Pancreas (tissue), 10 donors: ENCODE measurements around the gene PXDC1. TPM values are rescaled to one million over a fixed set of nuclear protein-coding genes. Genes with fewer than 3 reads are reported as not detected.

Experiments used
- ATAC-seq, 4 donors: fragments of 200-7000 bp; cut with Tn5 transposase; one replicate each; pipeline versions ENCODE4 v1.8.0 to v1.9.1; 2020; ENCODE audit warnings: mild to moderate bottlenecking in 4 of 4, moderate library complexity in 4 of 4
- DNase-seq, 6 donors: peaks; one replicate each; pipeline ENCODE4 v3.0.0-alpha.2; 2020
- FAIRE-seq: peaks from 2 replicates; lab custom pipeline; 2012; peaks lifted over from hg19 to GRCh38; lab: Jason Lieb, UNC
- H3K27ac ChIP-seq, 4 donors: fragments of 200-600 bp; sonication (generic); 1 replicate in 3 of 4; 2 replicates in 1 of 4; pipeline versions ENCODE4 v1.5.0 to v1.8.0; 2020
- H3K27me3 ChIP-seq, 4 donors: fragments of 200-600 bp; one replicate each; pipeline ENCODE4 v1.8.0; 2021
- H3K36me3 ChIP-seq, 3 donors: fragments of 200-600 bp; sonication (generic) in 1 of 3; one replicate each; pipeline versions ENCODE4 v1.5.0 to v1.8.0; 2020 to 2021
- H3K4me1 ChIP-seq, 3 donors: fragments of 200-600 bp; one replicate each; pipeline ENCODE4 v1.8.0; 2021
- H3K4me3 ChIP-seq, 4 donors: fragments of 200-600 bp; sonication (generic) in 2 of 4; one replicate each; pipeline versions ENCODE4 v1.5.0 to v1.8.0; 2020 to 2021
- H3K9me3 ChIP-seq, 4 donors: fragments of 200-600 bp; one replicate each; pipeline ENCODE4 v1.8.0; 2021
- WGBS, 2 donors: extraction: QIAGEN DNeasy Blood & Tissue Kit; methylation state at CpG; one replicate each; pipeline ENCODE4 v1.1.7; 2013; 5-methylcytosine and 5-hydroxymethylcytosine counted together
- intact Hi-C, 3 donors: fragments of 100-400 bp; cut with DNase I; formaldehyde crosslinking; loops; one replicate each; pipeline versions ENCODE4 v1.11.1 to v1.14.2; 2022
- polyA plus RNA-seq, 2 donors: library from polyadenylated mRNA; stranded (reverse); fragments of 200-250 nt; gene quantifications; one replicate each; pipeline ENCODE4 v1.2.3, GENCODE V29; 2013
- total RNA-seq, 6 donors: library from RNA; stranded (reverse); fragmentation: NEBNext Ultra II Directional in 4 of 6; extraction: Animal tissue kit (Norgen Biotek cat#: 25700) in 4 of 6; gene quantifications; one replicate each; pipeline versions ENCODE4 v1.2.1 to v1.2.4, GENCODE V29; 2021 to 2023
- TF ChIP-seq, protein P1 (sequence below), 4 donors: fragments of 200-600 bp; sonication (generic) in 3 of 4; IDR thresholded peaks; one replicate each; pipeline versions ENCODE4 v1.5.0 to v1.8.0; 2021; ENCODE audit warnings: antibody characterized with exemption in 4 of 4
- donor health status: healthy with polysubstance abuse.
- donor health status: DM: no; HTN: no; CAD: no; lungs with moderate emphysema.
- donor health status: DM: no; HTN: no; CAD: no.
- donor health status: control.
- donor health status: control.
- donor health status: Bipolar disorder and iron deficiency.
- donor health status: DM: yes; HTN: yes; CAD: no.
- donor health status: DM: no; HTN: no; CAD: no.
- donor health status: DM: no; HTN: no; CAD: no.
- donor health status: DM: yes; HTN: yes; CAD: no.

Gene PXDC1
- total and polyA plus RNA-seq, 8 donors: 5.2 to 19.7 (median 11.1) TPM

DNA sequence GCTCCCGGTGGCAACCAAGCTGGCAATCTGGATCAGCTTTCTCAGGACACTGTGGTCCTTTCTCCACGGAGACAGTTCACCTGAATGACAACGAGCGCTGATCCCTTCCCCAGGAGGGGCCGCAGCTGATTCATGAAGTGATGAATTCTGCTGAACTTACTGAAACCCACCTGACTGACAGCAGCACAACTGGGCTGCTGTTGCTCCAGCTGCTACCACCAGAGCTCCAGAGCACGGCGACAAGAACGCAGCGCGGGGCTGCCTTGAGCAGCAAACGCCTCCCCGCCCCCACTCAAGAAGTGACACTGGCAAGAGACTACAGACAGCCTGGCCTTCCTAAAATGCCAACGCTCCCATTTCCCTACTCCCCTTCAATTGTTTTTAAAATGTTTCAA lies 10.0 kb downstream of the PXDC1 start:
- Histone ChIP-seq H3K27ac (no peak overlapping the region), H3K27me3 (no peaks in the 10 kb centered on the region), H3K4me1 (peaks cover 0 to 5% (median 0%) of the 10 kb centered on the region in 3 donors), H3K36me3 (peaks cover 0 to 9% (median under 1%) of the 10 kb centered on the region in 3 donors), H3K4me3 (no peak overlapping the region), H3K9me3 (no peaks in the 10 kb centered on the region)
- DNase-seq (peak in 1 of 6 donors; percentile 44), ATAC-seq (no peak), FAIRE-seq (no peak)
- 82 to 84% methylated on average over 13 of the region's 13 CpGs for WGBS, 2 donors
- intact Hi-C loops: loop anchor here (5.0 to 10.0 kb wide), 6 partner anchors 143 to 263 kb away; no protein-coding TSS in a partner anchor
- TF ChIP-seq, protein P1, sequence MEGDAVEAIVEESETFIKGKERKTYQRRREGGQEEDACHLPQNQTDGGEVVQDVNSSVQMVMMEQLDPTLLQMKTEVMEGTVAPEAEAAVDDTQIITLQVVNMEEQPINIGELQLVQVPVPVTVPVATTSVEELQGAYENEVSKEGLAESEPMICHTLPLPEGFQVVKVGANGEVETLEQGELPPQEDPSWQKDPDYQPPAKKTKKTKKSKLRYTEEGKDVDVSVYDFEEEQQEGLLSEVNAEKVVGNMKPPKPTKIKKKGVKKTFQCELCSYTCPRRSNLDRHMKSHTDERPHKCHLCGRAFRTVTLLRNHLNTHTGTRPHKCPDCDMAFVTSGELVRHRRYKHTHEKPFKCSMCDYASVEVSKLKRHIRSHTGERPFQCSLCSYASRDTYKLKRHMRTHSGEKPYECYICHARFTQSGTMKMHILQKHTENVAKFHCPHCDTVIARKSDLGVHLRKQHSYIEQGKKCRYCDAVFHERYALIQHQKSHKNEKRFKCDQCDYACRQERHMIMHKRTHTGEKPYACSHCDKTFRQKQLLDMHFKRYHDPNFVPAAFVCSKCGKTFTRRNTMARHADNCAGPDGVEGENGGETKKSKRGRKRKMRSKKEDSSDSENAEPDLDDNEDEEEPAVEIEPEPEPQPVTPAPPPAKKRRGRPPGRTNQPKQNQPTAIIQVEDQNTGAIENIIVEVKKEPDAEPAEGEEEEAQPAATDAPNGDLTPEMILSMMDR (IDR thresholded peaks at IDR 0.05): no peak

DNA sequence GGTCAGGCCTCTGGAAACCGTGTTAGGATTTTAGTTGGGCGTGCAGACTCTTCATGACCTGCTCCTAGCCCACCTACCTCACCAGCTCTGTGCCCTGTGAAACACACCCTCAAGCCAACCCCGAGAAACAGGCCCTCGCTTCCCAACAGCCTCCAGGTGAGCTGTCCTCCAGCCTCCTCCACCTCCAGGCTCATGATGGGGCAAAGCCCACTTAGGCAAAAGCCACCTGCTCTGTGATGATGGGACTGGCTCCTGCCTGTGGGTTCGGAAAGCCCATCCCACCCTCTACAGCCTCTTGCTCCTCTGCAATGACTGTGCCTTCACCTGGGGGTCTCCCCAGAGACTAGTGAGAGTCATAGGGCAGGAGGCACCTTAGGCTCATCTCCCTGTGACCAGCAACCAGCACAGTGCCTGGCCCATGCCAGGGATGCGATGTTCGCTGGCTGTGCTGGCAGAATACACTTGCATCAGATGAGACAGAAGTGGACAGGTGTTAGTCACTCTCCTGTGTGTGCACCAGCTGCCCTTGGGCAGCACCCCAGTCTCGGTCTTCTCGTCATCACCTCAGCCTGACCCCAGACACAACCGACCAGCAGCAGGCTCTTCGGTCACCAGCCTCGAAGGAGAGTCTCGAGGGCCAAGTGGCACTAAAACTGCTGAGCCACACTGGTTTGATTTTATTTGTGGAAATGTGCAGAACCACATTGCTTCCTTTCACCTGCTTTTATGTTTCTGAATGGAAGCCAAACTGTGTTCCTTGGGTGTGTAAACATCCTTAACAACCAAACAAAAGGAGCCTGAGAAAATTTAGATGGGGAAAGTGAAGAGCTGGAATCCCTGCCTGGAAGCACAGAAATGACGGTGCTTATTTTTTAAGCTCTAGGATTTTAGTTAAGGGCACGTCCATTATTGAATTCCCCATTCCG lies 10.7 kb downstream of the PXDC1 start:
- 84 to 91% methylated on average over 16 of the region's 16 CpGs for WGBS, 2 donors
- TF ChIP-seq, protein P1 (IDR thresholded peaks at IDR 0.05): no peak
- H3K4me3 ChIP-seq: no peak overlapping the region
- peaks cover 0 to 11% (median 2%) of the 10 kb centered on the region in 3 donors for H3K36me3 ChIP-seq
- H3K9me3 ChIP-seq: no peaks in the 10 kb centered on the region
- H3K27ac ChIP-seq: no peak overlapping the region
- FAIRE-seq (no peak), DNase-seq (peak in 1 of 6 donors; percentile 53), ATAC-seq (no peak)
- peaks cover 0 to 5% (median 0%) of the 10 kb centered on the region in 3 donors for H3K4me1 ChIP-seq
- no peaks in the 10 kb centered on the region for H3K27me3 ChIP-seq
- intact Hi-C loops: loop anchor here (5.0 to 10.0 kb wide), 6 partner anchors 144 to 264 kb away; no protein-coding TSS in a partner anchor

DNA sequence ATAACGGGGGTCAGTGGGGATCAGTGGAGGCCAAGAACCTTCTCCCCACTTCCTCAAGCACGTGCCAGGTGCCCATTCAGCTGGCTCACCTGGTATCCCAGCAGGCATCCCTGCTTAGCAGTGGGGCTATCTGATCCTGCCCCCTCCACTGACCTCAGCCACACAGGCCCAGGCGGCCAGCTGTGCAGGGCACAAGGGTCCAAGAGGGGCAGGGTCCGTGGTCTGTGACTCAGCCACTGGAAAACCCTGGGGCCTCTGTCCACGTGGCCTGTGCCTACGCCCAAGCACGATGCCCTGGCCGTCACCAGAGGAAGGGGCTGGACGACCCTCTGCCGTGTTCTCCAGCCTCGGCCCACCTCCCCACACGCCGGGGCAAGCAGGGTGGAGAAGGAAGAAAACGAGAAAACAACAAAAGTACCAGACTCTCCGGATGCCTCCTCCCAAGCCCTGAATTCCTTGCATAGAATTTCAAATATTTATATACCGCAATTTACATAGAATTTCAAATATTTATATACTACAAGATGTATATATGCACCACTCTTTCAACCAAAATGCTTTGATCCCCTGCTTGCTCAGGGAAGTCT lies 12.1 kb downstream of the PXDC1 start:
- TF ChIP-seq, protein P1 (IDR thresholded peaks at IDR 0.05): no peak
- FAIRE-seq (no peak), DNase-seq (peak in 1 of 6 donors; percentile 49), ATAC-seq (no peak)
- intact Hi-C loops: loop anchor here in 1 of 3 donors (5.0 kb wide), 1 partner anchor 462 kb away; no protein-coding TSS in a partner anchor
- Histone ChIP-seq H3K4me1 (peaks cover 0 to 5% (median 0%) of the 10 kb centered on the region in 3 donors), H3K4me3 (no peak overlapping the region), H3K27ac (no peak overlapping the region), H3K36me3 (peaks cover 0 to 11% (median 2%) of the 10 kb centered on the region in 3 donors), H3K27me3 (no peaks in the 10 kb centered on the region), H3K9me3 (no peaks in the 10 kb centered on the region)
- 71 to 82% methylated on average over 15 to 16 of the region's 16 CpGs for WGBS, 2 donors

DNA sequence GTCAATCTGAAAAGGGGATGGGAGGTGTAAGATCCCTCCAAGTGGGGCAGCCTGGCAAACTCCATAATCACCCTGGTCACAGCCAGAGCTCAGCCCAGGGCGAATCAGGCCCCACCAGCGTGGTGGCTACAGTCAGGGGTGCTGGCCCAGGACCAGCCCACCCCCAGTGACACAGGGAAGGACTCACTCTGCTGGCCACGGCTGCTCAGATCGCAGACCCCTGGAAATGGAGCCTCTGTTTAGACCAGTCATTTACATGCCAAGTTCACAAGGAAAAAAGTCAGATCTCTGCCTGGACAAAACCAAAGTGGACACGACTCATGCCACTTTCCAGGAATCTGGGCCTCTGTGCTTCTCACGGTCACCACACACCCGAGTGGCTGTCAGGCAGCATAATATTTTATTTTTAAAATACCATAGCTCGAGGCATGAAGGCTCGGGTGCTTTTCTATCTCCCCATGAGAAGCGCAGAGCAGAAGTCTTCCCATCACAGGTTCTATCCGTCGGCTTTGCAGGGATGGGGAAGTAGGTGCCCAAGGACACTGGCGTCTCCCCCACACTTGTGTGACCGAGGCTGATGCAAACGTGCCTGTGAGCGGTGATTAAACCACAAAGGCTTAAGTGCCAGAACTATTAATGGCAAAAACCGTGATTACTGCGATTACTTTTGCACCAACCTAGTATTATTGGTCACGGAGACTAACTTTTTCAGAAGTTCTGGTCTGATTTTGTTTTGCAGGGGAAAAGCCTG lies 13.0 kb downstream of the PXDC1 start:
- FAIRE-seq (no peak), DNase-seq (peak in 1 of 6 donors; percentile 37), ATAC-seq (no peak)
- Histone ChIP-seq H3K27me3 (no peaks in the 10 kb centered on the region), H3K36me3 (peaks cover 0 to 11% (median 2%) of the 10 kb centered on the region in 3 donors), H3K9me3 (no peaks in the 10 kb centered on the region), H3K27ac (no peak overlapping the region), H3K4me1 (peaks cover 0 to 5% (median 0%) of the 10 kb centered on the region in 3 donors), H3K4me3 (no peak overlapping the region)
- WGBS, 2 donors: 85 to 91% methylated on average over 19 of the region's 19 CpGs
- intact Hi-C loops: loop anchor here in 1 of 3 donors (5.0 kb wide), 1 partner anchor 461 kb away; no protein-coding TSS in a partner anchor
- TF ChIP-seq, protein P1 (IDR thresholded peaks at IDR 0.05): no peak
